Muscle layer of duodenum (tissue), 2 donors: ENCODE results near the gene EARS2.
"Not testable (repeated sequence)": the region's sequence is repeated elsewhere in the genome, so short reads cannot be mapped to it uniquely, and the experiment has no call there.

ENCODE experiments used
- H3K27ac ChIP-seq: one replicate; pipeline ENCODE4 v1.7.0; 2013; ENCODE audit warnings: mild to moderate bottlenecking, low read length
- H3K27me3 ChIP-seq: one replicate; pipeline ENCODE4 v1.7.0; 2013; ENCODE audit warnings: low read depth, mild to moderate bottlenecking, control low read depth, low read length
- H3K36me3 ChIP-seq, 2 donors: one replicate each; pipeline ENCODE4 v1.7.0; 2013; ENCODE audit warnings: low read length in 2 of 2, control low read depth in 1 of 2, mild to moderate bottlenecking in 1 of 2; ENCODE audit not compliant: insufficient read depth in 2 of 2, control insufficient read depth in 1 of 2
- H3K4me1 ChIP-seq, 2 donors: one replicate each; pipeline ENCODE4 v1.7.0; 2013; ENCODE audit warnings: low read length in 2 of 2, mild to moderate bottlenecking in 2 of 2, control low read depth in 1 of 2, moderate library complexity in 1 of 2; ENCODE audit not compliant: insufficient read depth in 2 of 2, control insufficient read depth in 1 of 2
- H3K4me3 ChIP-seq, 2 donors: one replicate each; pipeline ENCODE4 v1.7.0; 2013; ENCODE audit warnings: low read length in 2 of 2, low read depth in 1 of 2, mild to moderate bottlenecking in 1 of 2
- H3K9me3 ChIP-seq, 2 donors: one replicate each; pipeline ENCODE4 v1.7.0; 2013; ENCODE audit warnings: low read length in 2 of 2, control low read depth in 1 of 2, mild to moderate bottlenecking in 1 of 2; ENCODE audit not compliant: control insufficient read depth in 1 of 2
- donor health status: healthy.

The EARS2 gene

DNA sequence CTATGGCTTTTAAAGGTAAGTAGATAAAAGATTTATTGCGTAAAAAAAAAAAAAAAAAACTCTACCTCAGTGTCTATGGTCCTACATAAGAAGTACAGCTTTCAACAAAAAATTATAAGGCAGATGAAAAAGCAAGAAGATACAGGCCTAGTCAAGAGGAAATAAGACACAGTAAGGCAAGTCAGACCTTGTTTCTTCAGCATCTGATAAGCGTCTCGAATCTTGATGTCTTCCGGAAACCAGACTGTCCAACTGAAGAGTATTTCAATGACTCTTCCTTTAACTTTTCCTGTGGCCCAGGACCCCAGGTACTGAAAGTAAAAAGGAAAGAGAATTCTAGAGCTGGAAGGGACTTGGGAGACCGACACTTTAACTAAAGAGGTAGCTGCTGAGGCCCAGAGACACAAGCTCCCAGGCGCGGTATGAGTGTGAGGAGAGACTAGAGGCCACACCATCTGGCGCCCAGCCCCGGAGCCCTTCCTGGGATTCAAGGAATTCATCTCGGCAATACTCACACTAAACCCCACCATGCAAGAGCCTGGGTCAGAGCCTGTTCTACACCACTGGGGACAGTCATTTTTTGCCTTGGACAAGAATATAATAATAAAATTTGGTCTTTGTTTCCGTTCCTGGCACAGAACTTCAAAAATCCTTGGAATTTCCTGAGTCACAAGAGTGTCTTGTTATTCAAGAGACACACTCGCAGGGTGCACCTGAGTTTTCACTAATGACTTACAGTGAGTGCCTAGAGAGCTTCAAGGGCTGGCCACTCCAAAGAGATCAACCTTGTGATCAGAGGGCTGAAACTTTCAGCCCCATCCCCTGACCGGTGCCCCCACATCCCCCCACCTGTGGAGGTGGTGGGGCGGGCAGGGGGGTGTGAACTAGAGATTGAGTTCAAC lies 65.4 kb downstream of the EARS2 start:
- no peaks in the 10 kb centered on the region for H3K27me3 ChIP-seq
- no peaks in the 10 kb centered on the region for H3K9me3 ChIP-seq
- H3K4me1 ChIP-seq, result no peaks in the 10 kb centered on the region
- no peak overlapping the region for H3K4me3 ChIP-seq
- peaks cover 67 to 76% of the 10 kb centered on the region in 2 donors for H3K36me3 ChIP-seq
- H3K27ac ChIP-seq, result no peak overlapping the region

DNA sequence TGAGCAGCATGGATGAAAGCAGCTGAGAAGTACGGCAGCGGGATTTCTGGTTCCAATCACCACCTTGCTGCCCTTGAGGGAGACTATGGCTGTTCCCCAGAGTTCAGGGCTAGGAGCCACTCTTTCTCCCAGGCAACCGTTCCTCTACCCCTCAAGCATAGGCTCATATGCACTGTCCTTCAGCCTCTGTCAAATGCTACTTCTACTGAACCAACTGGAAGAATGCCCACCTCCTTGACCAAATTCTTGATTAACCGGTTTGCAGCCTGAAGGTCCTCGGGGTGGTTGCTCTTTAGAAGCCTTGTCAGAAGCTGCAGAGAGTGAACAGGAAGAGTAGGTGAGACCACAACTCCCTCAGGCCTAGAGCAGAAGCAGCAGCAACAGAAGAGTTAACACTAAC lies 70.7 kb downstream of the EARS2 start:
- Histone ChIP-seq H3K4me1 (no peaks in the 10 kb centered on the region), H3K27me3 (no peaks in the 10 kb centered on the region), H3K4me3 (no peak overlapping the region), H3K9me3 (no peaks in the 10 kb centered on the region), H3K36me3 (peaks cover 76 to 92% of the 10 kb centered on the region in 2 donors), H3K27ac (no peak overlapping the region)

DNA sequence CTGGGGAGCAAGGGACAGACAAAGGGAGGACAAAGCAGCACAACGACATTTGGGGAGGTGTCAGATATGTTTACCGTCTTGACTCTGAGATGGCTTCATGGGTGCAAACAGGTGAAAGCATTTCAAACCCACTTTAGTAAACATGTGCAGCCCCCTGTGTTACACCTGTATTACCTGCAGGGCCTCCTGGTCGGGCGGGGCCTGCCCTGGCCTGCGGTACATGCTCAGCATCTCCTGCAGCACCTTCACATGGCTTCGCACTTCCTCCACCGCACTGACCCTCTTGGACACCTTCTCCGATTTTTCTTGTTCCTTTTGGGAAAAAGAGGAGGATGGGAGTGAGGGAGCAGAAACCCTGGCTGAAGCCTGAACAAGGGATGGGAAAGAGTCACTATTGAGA lies 71.3 kb downstream of the EARS2 start:
- peaks cover 78 to 92% of the 10 kb centered on the region in 2 donors for H3K36me3 ChIP-seq
- no peaks in the 10 kb centered on the region for H3K4me1 ChIP-seq
- no peak overlapping the region for H3K4me3 ChIP-seq
- no peaks in the 10 kb centered on the region for H3K9me3 ChIP-seq
- H3K27ac ChIP-seq, result no peak overlapping the region
- no peaks in the 10 kb centered on the region for H3K27me3 ChIP-seq

DNA sequence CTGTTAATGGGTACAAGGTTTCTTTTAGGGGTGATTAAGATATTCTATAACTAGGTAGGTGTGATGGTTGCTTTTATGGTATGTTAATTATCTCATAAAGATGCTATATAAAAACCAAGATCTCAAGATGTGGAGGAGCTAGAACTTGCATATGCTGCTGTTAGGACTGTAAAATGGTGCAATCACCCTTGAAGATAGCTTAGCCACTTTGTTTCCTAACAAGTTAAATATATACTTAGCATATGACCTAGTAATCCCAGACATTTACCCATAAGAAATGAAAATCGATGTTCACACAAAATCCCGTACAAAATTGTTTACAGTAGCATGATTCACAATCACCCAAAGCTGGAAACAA lies 71.9 kb downstream of the EARS2 start:
- H3K4me1 ChIP-seq, result no peaks in the 10 kb centered on the region
- H3K4me3 ChIP-seq, result no peak overlapping the region
- no peak overlapping the region for H3K27ac ChIP-seq
- peaks cover 82 to 94% of the 10 kb centered on the region in 2 donors for H3K36me3 ChIP-seq
- H3K9me3 ChIP-seq, result no peaks in the 10 kb centered on the region
- H3K27me3 ChIP-seq, result no peaks in the 10 kb centered on the region

DNA sequence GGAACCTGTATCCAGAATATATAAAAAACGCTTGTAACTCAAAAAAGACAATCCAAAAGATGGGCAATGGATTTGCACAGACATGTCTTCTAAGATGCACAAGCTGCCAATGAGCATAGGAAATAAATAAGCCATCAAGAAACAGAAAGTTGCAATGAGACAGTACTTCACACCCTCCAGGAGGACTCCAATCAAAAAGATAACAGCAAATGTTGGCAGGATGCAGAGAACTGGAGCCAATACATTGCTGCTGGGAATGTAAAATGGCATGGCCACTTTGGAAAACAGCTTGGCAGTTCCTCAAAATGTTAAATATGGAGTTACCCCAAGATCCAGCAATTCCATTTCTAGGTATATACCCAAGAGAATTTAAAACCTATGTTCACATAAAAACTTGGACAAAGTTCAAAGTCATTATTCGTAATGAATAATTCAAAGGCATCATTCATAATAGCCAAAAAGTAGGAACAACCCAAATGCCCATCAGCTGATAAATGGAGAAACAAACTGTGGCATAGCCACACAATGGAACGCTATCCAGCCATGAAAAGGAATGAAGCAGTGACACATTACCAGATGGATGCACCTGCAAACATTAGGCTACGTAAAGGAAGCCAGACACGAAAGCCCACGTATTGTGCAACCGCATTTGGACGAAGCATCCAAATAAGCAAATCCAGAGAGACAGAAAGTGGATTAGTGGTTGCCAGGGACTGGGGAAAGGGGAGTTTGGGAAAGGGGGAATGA lies 72.5 kb downstream of the EARS2 start:
- H3K27me3 ChIP-seq, result no peaks in the 10 kb centered on the region
- no peak overlapping the region for H3K27ac ChIP-seq
- peaks cover 83 to 94% of the 10 kb centered on the region in 2 donors for H3K36me3 ChIP-seq
- no peak overlapping the region for H3K4me3 ChIP-seq
- H3K9me3 ChIP-seq, result no peaks in the 10 kb centered on the region
- H3K4me1 ChIP-seq, result no peaks in the 10 kb centered on the region

DNA sequence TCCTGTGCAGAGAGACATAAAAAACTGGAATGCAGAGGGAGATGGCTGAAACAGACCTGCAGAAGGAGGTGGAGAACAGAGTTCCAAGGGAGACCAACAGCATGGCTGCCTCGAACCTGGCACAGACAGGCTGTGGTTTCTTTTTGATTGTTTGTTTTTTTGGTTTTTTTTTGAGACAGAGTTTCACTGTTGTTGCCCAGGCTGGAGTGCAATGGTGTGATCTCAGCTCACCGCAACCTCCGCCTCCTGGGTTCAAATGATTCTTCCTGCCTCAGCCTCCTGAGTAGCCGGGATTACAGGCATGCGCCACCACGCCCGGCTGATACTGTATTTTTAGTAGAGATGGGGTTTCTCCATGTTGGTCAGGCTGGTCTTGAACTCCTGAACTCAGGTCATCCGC lies 73.7 kb downstream of the EARS2 start:
- not testable (repeated sequence) for H3K27ac ChIP-seq, H3K4me3 ChIP-seq, H3K9me3 ChIP-seq, H3K27me3 ChIP-seq, H3K4me1 ChIP-seq
- H3K36me3 ChIP-seq, result peaks cover 84 to 95% of the 10 kb centered on the region in 2 donors

DNA sequence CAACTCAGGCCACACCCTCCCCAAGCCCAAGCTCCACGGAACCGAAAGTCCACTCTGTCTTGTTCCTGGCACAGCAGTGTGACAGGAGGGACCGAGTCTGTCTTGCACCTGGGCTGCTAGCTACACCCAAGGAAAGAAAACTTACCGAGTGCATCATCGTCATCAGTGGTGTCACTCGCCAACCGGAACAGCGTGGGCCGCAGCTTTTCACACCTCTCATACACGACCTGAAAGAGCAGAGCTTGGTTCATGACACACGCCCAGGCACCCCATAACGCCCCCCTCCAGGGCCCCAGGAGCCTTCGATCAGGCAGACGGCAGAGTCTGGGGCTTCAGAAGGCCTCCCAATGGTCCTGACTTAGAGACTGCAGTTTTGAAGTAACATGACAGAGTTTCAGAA lies 74.4 kb downstream of the EARS2 start:
- Histone ChIP-seq H3K9me3 (no peaks in the 10 kb centered on the region), H3K27ac (no peak overlapping the region), H3K36me3 (peaks cover 81 to 93% of the 10 kb centered on the region in 2 donors), H3K27me3 (no peaks in the 10 kb centered on the region), H3K4me3 (no peak overlapping the region), H3K4me1 (no peaks in the 10 kb centered on the region)

DNA sequence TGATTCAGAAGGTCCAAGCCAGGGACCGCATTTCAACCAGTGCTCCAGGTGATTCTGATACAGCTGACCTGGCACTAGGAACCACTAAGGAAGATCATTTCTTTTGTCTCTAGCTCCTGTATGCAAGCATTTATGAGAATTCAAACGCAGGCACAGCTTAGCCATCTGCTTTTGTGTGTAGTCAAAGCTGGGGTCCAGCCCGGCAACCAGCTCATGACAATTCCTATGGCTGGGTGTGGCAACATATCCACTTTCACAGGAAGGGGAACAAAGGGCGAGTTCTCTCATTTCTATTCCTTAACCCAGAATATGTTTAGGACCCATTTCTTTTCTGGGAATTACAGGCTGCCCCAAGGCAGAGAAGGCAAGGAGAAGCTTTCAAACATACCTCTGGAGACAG lies 76.9 kb downstream of the EARS2 start:
- H3K27me3 ChIP-seq, result no peaks in the 10 kb centered on the region

DNA sequence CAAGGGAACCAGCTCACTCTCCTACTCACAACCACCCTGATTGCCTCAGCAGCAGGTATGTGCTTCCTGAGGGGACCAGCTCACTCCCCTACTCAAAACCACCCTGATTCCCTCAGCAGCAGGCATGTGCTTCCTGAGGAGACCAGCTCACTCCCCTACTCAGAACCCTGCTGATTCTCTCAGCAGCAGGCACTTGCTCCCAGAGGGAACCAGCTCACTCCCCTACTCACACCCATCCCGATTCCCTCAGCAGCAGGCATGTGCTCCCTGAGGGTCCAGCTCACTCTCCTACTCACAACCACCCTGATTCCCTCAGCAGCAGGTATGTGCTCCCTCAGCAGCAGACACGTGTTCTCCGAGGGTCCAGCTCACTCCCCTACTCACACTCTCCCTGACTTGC lies 78.0 kb downstream of the EARS2 start:
- H3K4me1 ChIP-seq, result no peaks in the 10 kb centered on the region
- H3K36me3 ChIP-seq, result peaks cover 66 to 90% of the 10 kb centered on the region in 2 donors
- H3K9me3 ChIP-seq, result no peaks in the 10 kb centered on the region
- H3K4me3 ChIP-seq, result no peak overlapping the region
- no peaks in the 10 kb centered on the region for H3K27me3 ChIP-seq
- H3K27ac ChIP-seq, result no peak overlapping the region

More for the DNA sequence above, 76.9 kb downstream of the EARS2 start:
- no peak overlapping the region for H3K27ac ChIP-seq
- no peaks in the 10 kb centered on the region for H3K9me3 ChIP-seq
- peaks cover 68 to 90% of the 10 kb centered on the region in 2 donors for H3K36me3 ChIP-seq
- H3K4me1 ChIP-seq, result no peaks in the 10 kb centered on the region
- no peak overlapping the region for H3K4me3 ChIP-seq

DNA sequence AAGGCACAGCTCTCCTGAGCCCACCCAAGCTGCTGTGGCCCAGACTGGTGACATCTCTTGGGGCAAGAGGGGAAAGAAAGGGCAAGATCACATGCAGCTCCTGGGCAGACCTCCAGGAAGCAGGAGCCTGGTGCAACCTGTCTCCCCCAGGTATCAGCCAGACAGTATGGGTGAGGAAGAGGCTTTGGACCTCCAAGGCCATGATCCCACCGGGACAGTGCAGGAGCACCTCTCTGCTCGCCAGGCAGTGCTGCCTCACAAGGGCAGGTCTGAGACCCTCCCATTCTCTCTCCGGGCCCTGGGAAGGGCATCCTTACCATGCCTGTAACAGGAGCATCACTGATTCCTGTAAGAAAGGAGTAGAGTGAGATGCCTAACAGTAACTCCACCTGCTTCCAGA lies 78.6 kb downstream of the EARS2 start:
- Histone ChIP-seq H3K27me3 (no peaks in the 10 kb centered on the region), H3K4me1 (no peaks in the 10 kb centered on the region), H3K4me3 (no peak overlapping the region), H3K9me3 (no peaks in the 10 kb centered on the region), H3K27ac (no peak overlapping the region), H3K36me3 (peaks cover 71 to 93% of the 10 kb centered on the region in 2 donors)

DNA sequence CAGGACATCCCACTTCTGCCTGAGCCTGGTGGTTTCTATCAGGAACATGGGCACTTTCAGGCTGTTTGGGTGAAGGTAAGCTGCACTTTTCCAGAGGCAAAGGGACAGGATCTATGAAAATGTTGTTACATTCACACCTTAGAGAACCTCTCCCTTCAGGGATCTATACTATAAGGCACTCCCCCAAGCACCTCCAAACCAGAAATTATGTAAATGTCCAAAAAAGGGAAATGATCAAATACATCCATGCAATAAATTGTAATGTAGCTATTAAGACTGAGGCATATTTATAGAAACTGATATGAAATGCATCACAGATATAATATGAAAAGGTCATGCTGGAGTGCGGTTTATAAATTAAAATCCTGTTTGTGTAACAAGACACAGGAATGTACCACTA lies 80.9 kb downstream of the EARS2 start:
- H3K36me3 ChIP-seq, result peaks cover 49 to 71% of the 10 kb centered on the region in 2 donors
- H3K4me1 ChIP-seq, result no peaks in the 10 kb centered on the region
- H3K27ac ChIP-seq, result no peak overlapping the region
- H3K4me3 ChIP-seq, result no peak overlapping the region
- H3K27me3 ChIP-seq, result no peaks in the 10 kb centered on the region
- no peaks in the 10 kb centered on the region for H3K9me3 ChIP-seq
